MM.1S (cell line): ENCODE data around the gene TREX2.

Source experiments
- EZH2 ChIP-seq: fragments of 300-600 bp; sonication (generic); optimal IDR thresholded peaks from 2 replicates; pipeline ENCODE3; 2017; ENCODE audit warnings: low read depth, mild to moderate bottlenecking, antibody characterized with exemption, low read length, mixed read lengths
- TF ChIP-seq, protein P1 (sequence below): fragments of 300-600 bp; sonication (generic); IDR thresholded peaks from 2 replicates; pipeline ENCODE4 v1.5.1; 2016; ENCODE audit warnings: antibody characterized with exemption, low read length, mixed read lengths

DNA sequence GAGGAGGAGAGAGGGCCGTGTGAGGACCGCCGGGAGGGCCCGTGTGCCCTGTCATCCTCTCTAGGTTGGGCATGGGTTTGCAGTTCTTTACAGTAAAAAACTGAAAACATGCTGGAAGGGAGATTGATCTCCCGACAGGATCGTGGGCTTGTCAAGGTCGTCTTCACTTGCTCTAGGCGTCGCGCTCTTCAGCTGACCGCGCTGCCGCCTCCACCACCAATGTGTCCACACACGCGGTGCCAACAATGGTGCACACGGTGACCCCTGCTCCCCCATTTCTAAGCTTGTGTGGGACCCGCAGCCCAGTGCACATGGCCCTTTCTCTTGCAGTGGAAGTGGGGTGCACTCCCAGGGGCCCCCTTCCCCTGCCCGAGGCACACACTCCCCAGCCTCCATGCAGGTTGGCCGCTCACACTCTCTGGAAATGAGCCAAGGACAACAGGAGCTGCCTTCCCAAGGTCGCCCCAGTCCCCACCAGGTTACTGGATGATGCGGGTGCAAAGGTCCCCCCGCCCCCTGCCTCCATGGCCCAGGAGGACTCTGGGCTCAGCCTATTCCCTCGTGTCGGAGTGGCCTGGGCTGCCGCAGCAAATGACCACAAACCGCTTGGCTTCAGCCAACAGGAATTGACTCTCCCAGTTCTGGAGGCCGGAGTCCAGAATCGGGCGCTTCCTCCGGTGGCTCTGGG lies 36.3 kb downstream of the TREX2 start:
- TF ChIP-seq, protein P1, sequence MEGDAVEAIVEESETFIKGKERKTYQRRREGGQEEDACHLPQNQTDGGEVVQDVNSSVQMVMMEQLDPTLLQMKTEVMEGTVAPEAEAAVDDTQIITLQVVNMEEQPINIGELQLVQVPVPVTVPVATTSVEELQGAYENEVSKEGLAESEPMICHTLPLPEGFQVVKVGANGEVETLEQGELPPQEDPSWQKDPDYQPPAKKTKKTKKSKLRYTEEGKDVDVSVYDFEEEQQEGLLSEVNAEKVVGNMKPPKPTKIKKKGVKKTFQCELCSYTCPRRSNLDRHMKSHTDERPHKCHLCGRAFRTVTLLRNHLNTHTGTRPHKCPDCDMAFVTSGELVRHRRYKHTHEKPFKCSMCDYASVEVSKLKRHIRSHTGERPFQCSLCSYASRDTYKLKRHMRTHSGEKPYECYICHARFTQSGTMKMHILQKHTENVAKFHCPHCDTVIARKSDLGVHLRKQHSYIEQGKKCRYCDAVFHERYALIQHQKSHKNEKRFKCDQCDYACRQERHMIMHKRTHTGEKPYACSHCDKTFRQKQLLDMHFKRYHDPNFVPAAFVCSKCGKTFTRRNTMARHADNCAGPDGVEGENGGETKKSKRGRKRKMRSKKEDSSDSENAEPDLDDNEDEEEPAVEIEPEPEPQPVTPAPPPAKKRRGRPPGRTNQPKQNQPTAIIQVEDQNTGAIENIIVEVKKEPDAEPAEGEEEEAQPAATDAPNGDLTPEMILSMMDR = no peak
- TF ChIP-seq EZH2 = no peak
